K562 (cell line): ENCODE results near the gene EMILIN1.

Source experiments
- CTCF ChIP-seq, 3 experiments: IDR thresholded peaks in 2 of 3; conservative IDR thresholded peaks in 1 of 3; 2 replicates each; pipeline ENCODE4 v1.5.1; 2011 to 2012; ENCODE audit warnings: low read length in 3 of 3, mild to moderate bottlenecking in 3 of 3, control low read depth in 2 of 3, improper control_type of control experiment in 1 of 3, inconsistent platforms in 1 of 3, low read depth in 1 of 3, mixed read lengths in 1 of 3, moderate library complexity in 1 of 3; ENCODE audit not compliant: insufficient read depth in 2 of 3
- DIDO1 ChIP-seq: fragments of 450-650 bp; IDR thresholded peaks from 2 replicates; pipeline ENCODE4 v1.6.1; 2016; ENCODE audit warnings: low read depth, missing biosample characterization, missing genetic modification characterization
- FOXA1 ChIP-seq: fragments of 450-650 bp; IDR thresholded peaks from 2 replicates; pipeline ENCODE4 v1.6.1; 2016; ENCODE audit warnings: mild to moderate bottlenecking, borderline replicate concordance
- GTF3C2 ChIP-seq: IDR thresholded peaks from 3 replicates; pipeline ENCODE4 v1.6.1; 2011; ENCODE audit warnings: borderline replicate concordance, mild to moderate bottlenecking, moderate library complexity; ENCODE audit not compliant: insufficient read length; ENCODE audit errors: extremely low read depth
- MEF2D ChIP-seq: conservative IDR thresholded peaks from 2 replicates; pipeline ENCODE4 v1.6.1; 2016; ENCODE audit warnings: low read depth, missing genetic modification characterization, missing compliant biosample characterization
- NFXL1 ChIP-seq: fragments of 450-650 bp; formaldehyde crosslinking; IDR thresholded peaks from 2 replicates; pipeline ENCODE4 v1.4.0; 2021; ENCODE audit warnings: mild to moderate bottlenecking
- POLR2A ChIP-seq: fragments of 450-650 bp; conservative IDR thresholded peaks from 2 replicates; pipeline ENCODE4 v1.6.1; 2016
- RAD51 ChIP-seq: fragments of 450-650 bp; IDR thresholded peaks from 2 replicates; pipeline ENCODE4 v1.7.1; 2016; ENCODE audit warnings: low read depth, mild to moderate bottlenecking, borderline replicate concordance
- REST ChIP-seq, 2 experiments: fragments of 450-650 bp; formaldehyde crosslinking in 1 of 2; IDR thresholded peaks; 2 replicates each; pipeline versions ENCODE4 v1.4.0 to v1.6.1; 2014 to 2020; ENCODE audit warnings: mild to moderate bottlenecking in 2 of 2, borderline replicate concordance in 1 of 2, low read depth in 1 of 2
- RFX5 ChIP-seq: IDR thresholded peaks from 2 replicates; pipeline ENCODE4 v1.6.1; 2011; ENCODE audit warnings: low read depth, mild to moderate bottlenecking, improper control_type of control experiment, low read length
- YY1 ChIP-seq, 3 experiments: IDR thresholded peaks; 2 replicates each; pipeline ENCODE4 v1.6.1; 2011; ENCODE audit warnings: low read length in 2 of 3, mild to moderate bottlenecking in 2 of 3, moderate library complexity in 2 of 3, borderline replicate concordance in 1 of 3, control low read depth in 1 of 3, low read depth in 1 of 3; ENCODE audit not compliant: insufficient read depth in 3 of 3, insufficient replicate concordance in 2 of 3, control insufficient read depth in 1 of 3, insufficient read length in 1 of 3; ENCODE audit errors: extremely low read depth in 1 of 3
- ZNF354B ChIP-seq: fragments of 250-450 bp; sonication (Bioruptor Pico); IDR thresholded peaks from 2 replicates; pipeline ENCODE4 v1.4.0; 2020
- TF ChIP-seq, protein P1 (sequence below): fragments of 250-450 bp; sonication (Bioruptor Pico); IDR thresholded peaks from 2 replicates; pipeline ENCODE4 v1.8.0; 2021; ENCODE audit warnings: mild to moderate bottlenecking, moderate library complexity

- TF ChIP-seq CTCF (IDR thresholded peaks at IDR 0.05 in 2 of 3, conservative IDR thresholded peaks at IDR 0.05 in 1 of 3; ENCODE audit: insufficient read depth in 2 of 3, low read depth in 1 of 3, low read length in 3 of 3) (peak; percentile 57 to 65 (median 63)), RFX5 (no peak), MEF2D (tag) (no peak), REST (IDR thresholded peaks at IDR 0.05; ENCODE audit: borderline replicate concordance) (peak; percentile 75), REST (CRISPR knock-in tag; IDR thresholded peaks at IDR 0.05; ENCODE audit: low read depth) (no peak), ZNF354B (CRISPR knock-in tag) (no peak), NFXL1 (CRISPR knock-in tag) (no peak), POLR2A (no peak; the same call in 1 of the 2 replicates), FOXA1 (no peak), YY1 (IDR thresholded peaks at IDR 0.05; ENCODE audit: borderline replicate concordance in 1 of 3, control insufficient read depth in 1 of 3, extremely low read depth in 1 of 3, insufficient read depth in 3 of 3, insufficient read length in 1 of 3, insufficient replicate concordance in 2 of 3, low read depth in 1 of 3, low read length in 2 of 3) (peak in 1 of 3 experiments; percentile 25), DIDO1 (tag) (no peak), GTF3C2 (no peak), RAD51 (no peak)
- TF ChIP-seq, protein P1, sequence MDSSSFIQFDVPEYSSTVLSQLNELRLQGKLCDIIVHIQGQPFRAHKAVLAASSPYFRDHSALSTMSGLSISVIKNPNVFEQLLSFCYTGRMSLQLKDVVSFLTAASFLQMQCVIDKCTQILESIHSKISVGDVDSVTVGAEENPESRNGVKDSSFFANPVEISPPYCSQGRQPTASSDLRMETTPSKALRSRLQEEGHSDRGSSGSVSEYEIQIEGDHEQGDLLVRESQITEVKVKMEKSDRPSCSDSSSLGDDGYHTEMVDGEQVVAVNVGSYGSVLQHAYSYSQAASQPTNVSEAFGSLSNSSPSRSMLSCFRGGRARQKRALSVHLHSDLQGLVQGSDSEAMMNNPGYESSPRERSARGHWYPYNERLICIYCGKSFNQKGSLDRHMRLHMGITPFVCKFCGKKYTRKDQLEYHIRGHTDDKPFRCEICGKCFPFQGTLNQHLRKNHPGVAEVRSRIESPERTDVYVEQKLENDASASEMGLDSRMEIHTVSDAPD (CRISPR knock-in tag) = no peak
These were observed 7.3 kb downstream of the EMILIN1 start for GRCh38 chr2:27085673-27086089.
